ENCODE measurements around the gene IFT80. TPM values are rescaled to one million over a fixed set of nuclear protein-coding genes. Genes with fewer than 3 reads are reported as not detected.
"Not testable (repeated sequence)": the region's sequence is repeated elsewhere in the genome, so short reads cannot be mapped to it uniquely, and the experiment has no call there.

IFT80 gene
- total RNA-seq, 1 donor from 2014 or later, result 24.0 TPM

DNA sequence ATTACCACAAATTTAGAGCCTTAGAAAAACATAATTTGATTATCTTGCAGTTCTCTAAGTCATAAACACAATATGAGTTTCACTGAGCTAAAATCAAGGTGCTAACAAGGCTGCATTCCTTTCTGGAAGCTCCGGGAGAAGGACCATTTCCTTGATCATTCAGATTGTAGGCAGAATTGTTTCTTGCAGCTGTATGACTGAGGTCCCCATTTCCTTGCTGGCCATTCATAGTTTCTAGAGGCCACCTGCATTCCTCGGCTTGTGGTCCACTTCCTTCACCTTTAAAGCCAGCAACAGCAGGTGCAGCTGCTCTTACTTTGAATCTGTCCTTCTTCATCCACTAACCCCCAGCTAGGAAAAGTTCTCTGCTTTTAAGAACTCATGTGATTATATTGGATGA lies 58.7 kb downstream of the IFT80 start:
- TF ChIP-seq, protein P1, sequence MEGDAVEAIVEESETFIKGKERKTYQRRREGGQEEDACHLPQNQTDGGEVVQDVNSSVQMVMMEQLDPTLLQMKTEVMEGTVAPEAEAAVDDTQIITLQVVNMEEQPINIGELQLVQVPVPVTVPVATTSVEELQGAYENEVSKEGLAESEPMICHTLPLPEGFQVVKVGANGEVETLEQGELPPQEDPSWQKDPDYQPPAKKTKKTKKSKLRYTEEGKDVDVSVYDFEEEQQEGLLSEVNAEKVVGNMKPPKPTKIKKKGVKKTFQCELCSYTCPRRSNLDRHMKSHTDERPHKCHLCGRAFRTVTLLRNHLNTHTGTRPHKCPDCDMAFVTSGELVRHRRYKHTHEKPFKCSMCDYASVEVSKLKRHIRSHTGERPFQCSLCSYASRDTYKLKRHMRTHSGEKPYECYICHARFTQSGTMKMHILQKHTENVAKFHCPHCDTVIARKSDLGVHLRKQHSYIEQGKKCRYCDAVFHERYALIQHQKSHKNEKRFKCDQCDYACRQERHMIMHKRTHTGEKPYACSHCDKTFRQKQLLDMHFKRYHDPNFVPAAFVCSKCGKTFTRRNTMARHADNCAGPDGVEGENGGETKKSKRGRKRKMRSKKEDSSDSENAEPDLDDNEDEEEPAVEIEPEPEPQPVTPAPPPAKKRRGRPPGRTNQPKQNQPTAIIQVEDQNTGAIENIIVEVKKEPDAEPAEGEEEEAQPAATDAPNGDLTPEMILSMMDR (IDR thresholded peaks at IDR 0.05; ENCODE audit: insufficient read depth, low read length, poor library complexity, severe bottlenecking), result no peak
- H3K4me3 ChIP-seq (ENCODE audit: low read depth, low read length), result no peak overlapping the region
- H3K36me3 ChIP-seq (ENCODE audit: control insufficient read depth, insufficient read depth, low read length), result no peaks in the 10 kb centered on the region
- H3K27me3 ChIP-seq (ENCODE audit: control insufficient read depth, insufficient read depth, low read length), result no peaks in the 10 kb centered on the region
- DNase-seq (ENCODE audit: low read depth), result no peak

DNA sequence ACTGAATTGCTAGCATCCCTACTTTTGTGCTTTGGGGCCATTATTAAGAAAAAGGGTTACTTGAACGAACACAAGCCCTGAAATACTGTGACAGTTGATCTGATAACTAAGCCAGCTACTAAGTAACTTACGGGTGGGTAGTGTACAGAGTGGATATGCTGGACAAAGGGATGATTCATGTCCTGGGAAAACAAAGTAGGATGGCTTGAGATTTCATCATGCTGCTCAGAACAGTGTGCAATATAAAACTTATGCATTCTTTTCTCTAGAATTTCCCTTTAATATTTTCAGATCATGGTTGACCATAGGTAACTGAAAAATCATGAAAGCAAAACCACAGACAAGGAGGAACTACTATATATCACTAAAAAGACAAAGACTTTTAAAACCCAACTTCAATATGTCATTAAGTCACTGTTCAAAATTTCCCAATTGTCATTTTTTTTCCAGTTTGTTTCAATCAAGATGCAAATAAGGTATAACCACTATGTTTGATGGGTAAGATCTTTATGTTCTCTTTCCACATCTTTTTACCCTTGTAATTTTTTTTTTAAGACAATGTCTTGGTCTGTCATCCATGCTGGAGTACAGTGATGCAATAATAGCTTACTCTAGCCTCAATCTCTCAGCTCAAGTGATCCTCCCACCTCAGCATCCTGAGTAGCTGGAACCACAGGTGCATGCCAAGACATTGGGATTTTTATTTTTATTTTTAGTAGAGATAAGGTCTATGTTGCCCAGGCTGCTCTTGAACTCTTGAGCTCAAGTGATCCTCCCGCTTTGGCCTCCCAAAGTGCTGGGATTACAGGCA lies 67.7 kb downstream of the IFT80 start:
- no peak overlapping the region for H3K4me3 ChIP-seq (ENCODE audit: low read depth, low read length)
- TF ChIP-seq, protein P1 (IDR thresholded peaks at IDR 0.05; ENCODE audit: insufficient read depth, low read length, poor library complexity, severe bottlenecking), result no peak
- no peaks in the 10 kb centered on the region for H3K27me3 ChIP-seq (ENCODE audit: control insufficient read depth, insufficient read depth, low read length)
- peak; percentile 82 for DNase-seq (ENCODE audit: low read depth)
- no peaks in the 10 kb centered on the region for H3K36me3 ChIP-seq (ENCODE audit: control insufficient read depth, insufficient read depth, low read length)

DNA sequence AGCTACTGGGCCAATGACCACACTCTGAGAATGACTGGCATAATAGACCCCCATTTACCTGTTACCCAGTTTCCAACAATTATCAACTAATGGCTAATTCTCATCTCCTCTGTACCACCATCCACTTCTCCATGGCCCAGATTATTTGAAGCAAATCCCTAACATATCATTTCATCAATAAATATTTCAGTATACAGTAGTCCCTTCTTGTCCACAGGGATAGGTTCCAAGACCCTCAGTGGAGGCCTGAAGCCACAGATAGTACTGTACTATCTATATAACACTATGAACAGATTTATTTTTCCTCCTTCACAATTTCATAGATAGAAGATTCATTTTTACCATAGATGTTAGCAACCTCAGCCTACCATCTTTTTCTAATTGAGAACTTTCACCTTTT lies 68.3 kb downstream of the IFT80 start:
- no peak for DNase-seq (ENCODE audit: low read depth)
- Histone ChIP-seq H3K36me3 (ENCODE audit: control insufficient read depth, insufficient read depth, low read length) (no peaks in the 10 kb centered on the region), H3K4me3 (ENCODE audit: low read depth, low read length) (no peak overlapping the region), H3K27me3 (ENCODE audit: control insufficient read depth, insufficient read depth, low read length) (no peaks in the 10 kb centered on the region)
- TF ChIP-seq, protein P1 (IDR thresholded peaks at IDR 0.05; ENCODE audit: insufficient read depth, low read length, poor library complexity, severe bottlenecking), result no peak

DNA sequence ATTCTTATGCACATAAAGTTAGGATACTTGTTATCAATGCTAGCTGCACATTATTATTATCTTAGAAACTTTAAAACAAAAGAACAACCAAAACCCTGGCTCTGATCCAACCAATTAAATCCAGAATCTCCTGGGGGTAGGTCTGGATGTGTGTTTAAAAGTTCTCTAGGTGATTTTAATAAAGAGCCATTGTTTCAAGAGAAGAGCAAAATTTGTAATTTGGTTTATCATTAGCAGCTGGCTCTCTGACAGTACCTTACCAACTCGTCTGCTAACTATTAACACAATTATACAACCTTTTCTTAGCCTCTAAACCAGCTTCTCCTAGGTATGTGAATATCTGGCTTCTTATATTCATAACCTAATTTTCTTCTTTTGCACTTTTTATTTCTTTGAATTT lies 68.9 kb downstream of the IFT80 start:
- H3K36me3 ChIP-seq (ENCODE audit: control insufficient read depth, insufficient read depth, low read length), result no peaks in the 10 kb centered on the region
- no peaks in the 10 kb centered on the region for H3K27me3 ChIP-seq (ENCODE audit: control insufficient read depth, insufficient read depth, low read length)
- no peak for DNase-seq (ENCODE audit: low read depth)
- H3K4me3 ChIP-seq (ENCODE audit: low read depth, low read length), result no peak overlapping the region
- TF ChIP-seq, protein P1 (IDR thresholded peaks at IDR 0.05; ENCODE audit: insufficient read depth, low read length, poor library complexity, severe bottlenecking), result no peak

DNA sequence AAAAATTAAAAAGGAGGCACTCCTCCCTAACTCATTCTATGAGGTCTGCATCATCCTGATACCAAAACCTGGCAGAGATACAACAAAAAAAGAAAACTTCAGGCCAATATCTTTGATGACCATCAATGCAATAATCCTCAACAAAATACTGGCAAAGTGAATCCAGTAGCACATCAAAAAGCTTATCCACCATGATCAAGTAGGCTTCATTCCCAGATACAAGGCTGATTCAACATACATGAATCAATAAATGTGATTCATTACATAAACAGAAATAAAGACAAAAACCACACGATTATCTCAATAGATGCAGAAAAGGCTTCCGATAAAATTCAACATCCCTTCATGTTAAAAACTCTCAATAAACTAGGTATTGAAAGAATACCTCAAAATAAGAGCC lies 72.7 kb downstream of the IFT80 start:
- DNase-seq (ENCODE audit: low read depth); H3K36me3 ChIP-seq (ENCODE audit: control insufficient read depth, insufficient read depth, low read length); H3K27me3 ChIP-seq (ENCODE audit: control insufficient read depth, insufficient read depth, low read length); H3K4me3 ChIP-seq (ENCODE audit: low read depth, low read length): not testable (repeated sequence)

DNA sequence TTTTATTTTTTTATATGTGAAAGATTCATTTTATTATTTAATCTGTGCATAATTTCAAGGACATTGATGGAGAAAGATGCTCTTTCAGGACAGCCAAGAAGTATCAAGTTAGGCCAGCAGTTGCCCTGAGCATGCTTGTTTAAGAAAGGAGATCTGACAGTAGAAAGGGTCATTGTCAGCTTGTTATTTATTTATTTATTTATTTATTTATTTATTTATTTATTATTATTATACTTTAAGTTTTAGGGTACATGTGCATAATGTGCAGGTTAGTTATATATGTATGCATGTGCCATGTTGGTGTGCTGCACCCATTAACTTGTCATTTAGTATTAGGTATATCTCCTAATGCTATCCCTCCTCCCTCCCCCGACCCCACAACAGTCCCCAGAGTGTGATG lies 77.2 kb downstream of the IFT80 start:
- H3K4me3 ChIP-seq (ENCODE audit: low read depth, low read length); DNase-seq (ENCODE audit: low read depth); H3K27me3 ChIP-seq (ENCODE audit: control insufficient read depth, insufficient read depth, low read length); H3K36me3 ChIP-seq (ENCODE audit: control insufficient read depth, insufficient read depth, low read length): not testable (repeated sequence)

DNA sequence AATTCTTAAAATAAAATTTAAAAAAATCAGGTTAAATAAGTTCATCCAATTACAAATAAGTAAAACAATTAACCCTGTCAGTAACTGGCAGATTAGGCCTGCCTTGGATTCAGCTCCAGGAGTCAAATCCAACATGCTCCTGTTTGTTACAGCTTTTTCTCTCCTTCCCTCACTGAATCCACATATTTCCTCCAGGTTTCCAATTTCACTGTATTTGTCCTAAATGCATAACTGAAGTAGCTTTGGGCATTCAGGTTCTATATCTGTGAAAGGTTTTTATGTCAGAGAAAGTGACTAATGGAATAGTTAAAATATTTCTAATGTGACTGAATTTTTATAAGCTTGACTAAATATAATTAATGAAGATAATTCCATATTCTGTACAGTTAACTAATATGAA lies 79.7 kb downstream of the IFT80 start:
- Histone ChIP-seq H3K4me3 (ENCODE audit: low read depth, low read length) (no peak overlapping the region), H3K27me3 (ENCODE audit: control insufficient read depth, insufficient read depth, low read length) (no peaks in the 10 kb centered on the region), H3K36me3 (ENCODE audit: control insufficient read depth, insufficient read depth, low read length) (no peaks in the 10 kb centered on the region)
- TF ChIP-seq, protein P1 (IDR thresholded peaks at IDR 0.05; ENCODE audit: insufficient read depth, low read length, poor library complexity, severe bottlenecking), result no peak
- no peak for DNase-seq (ENCODE audit: low read depth)
